T-cell (primary cell): Measurements from ENCODE around the gene KDM1B. TPM values are rescaled to one million over a fixed set of nuclear protein-coding genes. Genes with fewer than 3 reads are reported as not detected.

ENCODE experiments used
- ATAC-seq, 4 experiments: fragments of 200-7000 bp in 3 of 4; fragments of 150-1000 bp in 1 of 4; cut with Tn5 transposase; replicated peaks in 1 of 4; 1 replicate in 3 of 4; 2 replicates in 1 of 4; pipeline ENCODE4 v1.10.0; 2021; ENCODE audit warnings: moderate library complexity in 3 of 4, mild to moderate bottlenecking in 2 of 4, moderate number of reproducible peaks in 1 of 4
- CTCF ChIA-PET, 2 donors: fragments of 300-600 bp; sonication (Branson Sonifier 250); formaldehyde crosslinking; loops; one replicate each; lab custom pipeline; 2022; ENCODE audit warnings: antibody characterized with exemption in 2 of 2; lab: Charles Lee
- POLR2A ChIA-PET, 2 donors: fragments of 300-600 bp; sonication (Branson Sonifier 250); formaldehyde crosslinking; loops; one replicate each; lab custom pipeline; 2022; ENCODE audit warnings: antibody characterized with exemption in 2 of 2; lab: Charles Lee
- DNase-seq, 35 experiments: peaks; one replicate each; pipeline versions ENCODE4 v3.0.0 to v3.0.0-alpha.2; 2013 to 2023
- H3K27ac ChIP-seq: one replicate; pipeline ENCODE4 v1.5.1; 2013; ENCODE audit warnings: low read length
- H3K27me3 ChIP-seq, 2 experiments: replicated peaks in 1 of 2; 1 replicate in 1 of 2; 2 replicates in 1 of 2; pipeline versions ENCODE4 v1.6.1 to v1.7.0; 2013; ENCODE audit warnings: low read length in 1 of 2, mixed read lengths in 1 of 2; ENCODE audit not compliant: control insufficient read depth in 2 of 2, insufficient read depth in 2 of 2; ENCODE audit errors: extremely low read depth in 1 of 2
- H3K36me3 ChIP-seq, 2 donors: 1 replicate in 1 of 2; 2 replicates in 1 of 2; pipeline versions ENCODE4 v1.6.1 to v1.7.0; 2013; ENCODE audit warnings: low read length in 1 of 2; ENCODE audit not compliant: control insufficient read depth in 2 of 2, insufficient read depth in 1 of 2; ENCODE audit errors: extremely low read depth in 1 of 2
- H3K4me1 ChIP-seq, 2 experiments: 1 replicate in 1 of 2; 2 replicates in 1 of 2; pipeline versions ENCODE4 v1.6.1 to v1.7.0; 2013; ENCODE audit warnings: low read length in 2 of 2, mixed read lengths in 1 of 2; ENCODE audit not compliant: insufficient read depth in 2 of 2, control insufficient read depth in 1 of 2; ENCODE audit errors: extremely low read depth in 1 of 2
- H3K4me3 ChIP-seq, 2 donors: 1 replicate in 1 of 2; 2 replicates in 1 of 2; pipeline versions ENCODE4 v1.5.1 to v1.7.0; 2013; ENCODE audit warnings: mild to moderate bottlenecking in 2 of 2, low read length in 1 of 2, moderate library complexity in 1 of 2; ENCODE audit not compliant: control insufficient read depth in 1 of 2; ENCODE audit errors: extremely low read depth in 1 of 2
- H3K9me3 ChIP-seq: 2 replicates; pipeline ENCODE4 v1.7.0; 2013
- H3K27ac Mint-ChIP-seq, 2 donors: one replicate each; pipeline ENCODE4 v1.8.0; 2020 to 2021; ENCODE audit warnings: mild to moderate bottlenecking in 2 of 2, mixed read lengths in 2 of 2
- H3K27me3 Mint-ChIP-seq, 2 donors: one replicate each; pipeline ENCODE4 v1.8.0; 2021 to 2022; ENCODE audit warnings: mixed read lengths in 2 of 2
- H3K36me3 Mint-ChIP-seq: one replicate; pipeline ENCODE4 v1.8.0; 2021; ENCODE audit warnings: mixed read lengths
- H3K4me1 Mint-ChIP-seq, 3 donors: one replicate each; pipeline ENCODE4 v1.8.0; 2020 to 2022; ENCODE audit warnings: mixed read lengths in 3 of 3, mild to moderate bottlenecking in 1 of 3
- H3K4me3 Mint-ChIP-seq, 3 donors: one replicate each; pipeline ENCODE4 v1.8.0; 2020 to 2022; ENCODE audit warnings: mild to moderate bottlenecking in 3 of 3, mixed read lengths in 3 of 3, moderate library complexity in 3 of 3
- H3K9me3 Mint-ChIP-seq, 3 donors: one replicate each; pipeline ENCODE4 v1.8.0; 2020 to 2022; ENCODE audit warnings: mixed read lengths in 3 of 3
- WGBS: methylation state at CpG from one replicate; pipeline ENCODE4 v1.1.5; 2013; ENCODE audit warnings: missing lambda C conversion rate; ENCODE audit not compliant: insufficient coverage; 5-methylcytosine and 5-hydroxymethylcytosine counted together
- total RNA-seq, 35 experiments: library from RNA in 6 of 35; stranded (reverse) in 6 of 35; fragments of 120-200 nt in 1 of 35; gene quantifications; one replicate each; pipeline versions ENCODE4 v1.2.1 to v1.2.4 and lab custom pipeline; 2013 to 2026

The KDM1B gene
- total RNA-seq, 5 donors from 2014 or later (not counting 1 experiment from before 2014, with no cell fraction given) = 9.0 to 10.7 (median 10.4) TPM

DNA sequence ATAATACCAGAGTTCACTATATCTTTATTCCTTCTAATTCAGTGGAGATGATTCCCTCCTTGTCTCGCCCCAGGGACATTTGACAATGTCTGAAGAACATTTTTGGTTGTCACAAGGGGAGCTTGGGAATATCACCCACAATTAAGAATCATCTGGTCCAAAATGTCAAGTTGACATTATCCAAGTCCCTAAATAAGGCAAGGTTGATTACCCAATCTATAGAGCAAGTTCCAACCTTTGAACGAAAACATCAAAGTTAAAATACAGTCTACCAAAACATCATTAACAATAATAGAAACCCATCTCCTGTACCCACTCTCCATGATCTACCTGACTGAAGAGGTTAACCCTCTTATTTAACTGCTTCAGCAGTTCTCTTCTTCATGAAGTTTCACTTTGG, 93.5 kb downstream of the KDM1B start:
- Mint-ChIP-seq H3K36me3 (peaks cover 70% of the 10 kb centered on the region), H3K27me3 (no peaks in the 10 kb centered on the region), H3K4me1 (peaks cover 12 to 48% (median 46%) of the 10 kb centered on the region in 3 donors), H3K27ac (no peak overlapping the region), H3K9me3 (no peaks in the 10 kb centered on the region), H3K4me3 (no peak overlapping the region)
- ChIA-PET POLR2A (no interaction called here), CTCF (no interaction called here)
- 90% methylated on average over 1 of the region's 2 CpGs for WGBS
- no peak for DNase-seq
- no peaks in the 10 kb centered on the region for H3K27me3 ChIP-seq
- no peak overlapping the region for H3K27ac ChIP-seq
- ATAC-seq = no peak
- H3K4me3 ChIP-seq = no peak overlapping the region
- H3K36me3 ChIP-seq = peaks cover 0 to 33% of the 10 kb centered on the region in 2 donors
- no peaks in the 10 kb centered on the region for H3K9me3 ChIP-seq
- peaks cover 0 to 3% of the 10 kb centered on the region in 2 experiments for H3K4me1 ChIP-seq

DNA sequence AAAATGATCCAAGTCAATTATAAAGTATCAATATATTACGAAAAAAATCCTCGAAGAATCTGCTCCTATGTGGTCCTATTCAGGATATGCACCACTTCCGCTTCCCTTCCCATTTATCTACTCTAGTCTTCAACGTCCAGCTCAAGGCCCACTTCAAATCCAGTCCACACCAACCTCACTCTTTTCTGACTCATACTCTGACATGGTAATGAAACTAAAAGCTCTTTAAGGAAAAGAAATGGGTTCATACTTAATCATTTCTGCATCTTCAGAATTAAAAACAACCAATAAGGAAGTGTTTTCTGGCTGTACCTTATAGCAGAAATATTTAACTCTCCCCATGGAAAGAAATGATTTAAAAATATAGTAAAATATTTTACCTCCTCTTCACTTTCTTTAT, 94.0 kb downstream of the KDM1B start:
- peaks cover 12 to 45% (median 43%) of the 10 kb centered on the region in 3 donors for H3K4me1 Mint-ChIP-seq
- no peaks in the 10 kb centered on the region for H3K9me3 ChIP-seq
- H3K4me1 ChIP-seq = peaks cover 0 to 3% of the 10 kb centered on the region in 2 experiments
- H3K4me3 ChIP-seq = no peak overlapping the region
- WGBS = no CpG with 5 or more reads among the region's 4 CpGs
- no peak for ATAC-seq
- ChIA-PET CTCF (no interaction called here), POLR2A (no interaction called here)
- H3K27me3 Mint-ChIP-seq = no peaks in the 10 kb centered on the region
- no peaks in the 10 kb centered on the region for H3K27me3 ChIP-seq
- H3K27ac ChIP-seq = no peak overlapping the region
- no peak overlapping the region for H3K4me3 Mint-ChIP-seq
- no peak for DNase-seq
- no peaks in the 10 kb centered on the region for H3K9me3 Mint-ChIP-seq
- H3K36me3 Mint-ChIP-seq = peaks cover 69% of the 10 kb centered on the region
- H3K36me3 ChIP-seq = peaks cover 0 to 36% of the 10 kb centered on the region in 2 donors
- no peak overlapping the region for H3K27ac Mint-ChIP-seq

DNA sequence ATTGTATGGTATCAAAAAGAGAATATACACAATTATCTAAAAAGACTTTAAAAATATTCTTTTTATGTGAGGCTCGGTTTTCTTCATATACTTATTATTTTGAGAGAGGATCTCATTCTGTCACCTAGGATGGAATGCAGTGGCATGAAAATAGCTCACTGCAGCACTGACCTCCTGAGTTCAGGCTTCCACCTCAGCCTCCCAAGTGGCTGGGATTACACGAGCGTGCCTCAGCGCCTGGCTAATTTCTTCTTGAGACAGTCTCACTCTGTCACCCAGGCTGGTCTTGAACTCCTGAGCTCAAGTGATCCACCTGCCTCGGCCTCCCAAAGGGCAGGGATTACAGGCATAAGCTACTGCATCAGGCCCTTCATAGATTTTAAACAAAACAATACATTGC, 98.4 kb downstream of the KDM1B start:
- no peaks in the 10 kb centered on the region for H3K4me1 ChIP-seq
- H3K9me3 Mint-ChIP-seq = no peaks in the 10 kb centered on the region
- H3K27me3 ChIP-seq = no peaks in the 10 kb centered on the region
- no peak for DNase-seq
- no peak overlapping the region for H3K4me3 ChIP-seq
- H3K9me3 ChIP-seq = no peaks in the 10 kb centered on the region
- ChIA-PET POLR2A (no interaction called here), CTCF (interaction anchor here in 1 of 2 donors (0.6 kb wide), 1 partner anchor 15 kb away, joined by 4 read pairs; no protein-coding TSS in a partner anchor)
- no peak for ATAC-seq
- H3K36me3 Mint-ChIP-seq = peaks cover 52% of the 10 kb centered on the region
- no peaks in the 10 kb centered on the region for H3K27me3 Mint-ChIP-seq
- peaks cover 12 to 30% (median 19%) of the 10 kb centered on the region in 3 donors for H3K4me1 Mint-ChIP-seq
- no peak overlapping the region for H3K4me3 Mint-ChIP-seq
- peaks cover 0 to 61% of the 10 kb centered on the region in 2 donors for H3K36me3 ChIP-seq
- 88% methylated on average over 4 of the region's 5 CpGs for WGBS
- no peak overlapping the region for H3K27ac ChIP-seq
- H3K27ac Mint-ChIP-seq = no peak overlapping the region

DNA sequence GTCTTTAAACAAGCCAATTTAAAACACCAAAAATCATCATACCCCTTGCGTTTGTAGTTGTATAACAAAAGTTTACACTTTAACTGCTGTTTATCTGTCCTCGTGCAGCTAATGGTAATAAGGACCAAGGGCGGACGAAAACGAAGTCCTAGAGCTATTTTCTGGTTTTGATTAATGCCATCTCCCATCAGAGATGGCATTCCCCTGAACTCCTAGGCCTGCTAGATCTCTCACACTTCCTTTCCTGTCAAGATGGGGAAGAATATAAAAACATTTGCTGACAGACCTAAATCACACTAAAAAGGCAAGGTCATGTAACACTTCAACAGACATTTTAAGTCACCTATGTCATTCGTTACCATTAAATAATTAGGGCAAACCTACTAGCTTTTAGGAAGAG, 99.6 kb downstream of the KDM1B start:
- POLR2A ChIA-PET = no interaction called here

DNA sequence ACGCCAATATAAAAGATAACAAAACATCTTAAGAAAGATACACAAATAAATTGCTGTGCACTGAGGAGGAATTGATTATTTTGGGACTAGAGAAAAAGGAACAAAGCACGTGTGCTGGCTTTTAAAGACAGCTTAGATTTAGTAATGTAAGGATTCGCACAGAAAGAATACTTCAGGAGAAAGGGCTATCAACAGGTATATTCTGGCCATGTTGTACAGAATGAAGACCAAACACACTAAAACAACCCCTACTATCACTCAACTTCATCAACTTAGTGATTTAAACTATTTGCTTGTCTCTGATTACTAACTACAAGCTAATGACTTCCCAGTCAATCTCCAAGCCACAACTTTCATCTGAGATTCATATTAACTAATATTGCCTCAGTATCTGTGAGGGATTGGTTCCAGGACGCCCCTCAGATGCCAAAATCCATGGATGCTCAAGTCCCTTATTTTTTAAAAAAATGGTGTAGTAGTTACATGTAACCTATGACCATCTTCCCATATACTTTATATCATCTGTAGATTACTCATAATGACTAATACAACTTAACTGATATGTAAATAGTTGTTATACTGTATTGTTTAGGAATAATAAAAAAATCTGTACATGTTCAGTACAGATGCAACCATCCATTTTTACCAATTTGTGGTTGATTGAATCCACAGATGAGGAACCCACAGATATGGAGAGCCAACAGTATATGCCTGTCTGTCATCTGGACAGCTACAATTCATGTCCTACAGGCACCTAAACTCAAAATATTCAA, 104.6 kb downstream of the KDM1B start:
- Mint-ChIP-seq H3K27me3 (no peaks in the 10 kb centered on the region), H3K4me1 (peaks cover 48 to 58% (median 54%) of the 10 kb centered on the region in 3 donors), H3K36me3 (peaks cover 30% of the 10 kb centered on the region), H3K9me3 (no peaks in the 10 kb centered on the region), H3K27ac (peak overlapping the region; percentile 74 to 82), H3K4me3 (no peak overlapping the region)
- POLR2A ChIA-PET = no interaction called here
- peaks cover 0 to 30% of the 10 kb centered on the region in 2 donors for H3K36me3 ChIP-seq
- CTCF ChIA-PET = interaction anchor here (0.6 to 0.7 kb wide), 2 partner anchors 246 to 759 kb away, joined by 6 to 10 read pairs; no protein-coding TSS in a partner anchor
- no peaks in the 10 kb centered on the region for H3K9me3 ChIP-seq
- DNase-seq (no peak), ATAC-seq (no peak)
- H3K27ac ChIP-seq = no peak overlapping the region
- H3K27me3 ChIP-seq = no peaks in the 10 kb centered on the region
- no peak overlapping the region for H3K4me3 ChIP-seq
- WGBS = no CpG with 5 or more reads among the region's 4 CpGs
- H3K4me1 ChIP-seq = peaks cover 16 to 25% of the 10 kb centered on the region in 2 experiments

More for the DNA sequence above, 99.6 kb downstream of the KDM1B start:
- ATAC-seq (no peak), DNase-seq (no peak)
- CTCF ChIA-PET = no interaction called here
- Histone ChIP-seq H3K4me1 (no peaks in the 10 kb centered on the region), H3K4me3 (no peak overlapping the region), H3K27me3 (no peaks in the 10 kb centered on the region), H3K9me3 (no peaks in the 10 kb centered on the region), H3K27ac (no peak overlapping the region), H3K36me3 (peaks cover 0 to 52% of the 10 kb centered on the region in 2 donors)
- WGBS = no CpG with 5 or more reads among the region's 6 CpGs
- no peaks in the 10 kb centered on the region for H3K9me3 Mint-ChIP-seq
- H3K27ac Mint-ChIP-seq = no peak overlapping the region
- no peak overlapping the region for H3K4me3 Mint-ChIP-seq
- peaks cover 6 to 32% (median 26%) of the 10 kb centered on the region in 3 donors for H3K4me1 Mint-ChIP-seq
- peaks cover 41% of the 10 kb centered on the region for H3K36me3 Mint-ChIP-seq
- no peaks in the 10 kb centered on the region for H3K27me3 Mint-ChIP-seq

DNA sequence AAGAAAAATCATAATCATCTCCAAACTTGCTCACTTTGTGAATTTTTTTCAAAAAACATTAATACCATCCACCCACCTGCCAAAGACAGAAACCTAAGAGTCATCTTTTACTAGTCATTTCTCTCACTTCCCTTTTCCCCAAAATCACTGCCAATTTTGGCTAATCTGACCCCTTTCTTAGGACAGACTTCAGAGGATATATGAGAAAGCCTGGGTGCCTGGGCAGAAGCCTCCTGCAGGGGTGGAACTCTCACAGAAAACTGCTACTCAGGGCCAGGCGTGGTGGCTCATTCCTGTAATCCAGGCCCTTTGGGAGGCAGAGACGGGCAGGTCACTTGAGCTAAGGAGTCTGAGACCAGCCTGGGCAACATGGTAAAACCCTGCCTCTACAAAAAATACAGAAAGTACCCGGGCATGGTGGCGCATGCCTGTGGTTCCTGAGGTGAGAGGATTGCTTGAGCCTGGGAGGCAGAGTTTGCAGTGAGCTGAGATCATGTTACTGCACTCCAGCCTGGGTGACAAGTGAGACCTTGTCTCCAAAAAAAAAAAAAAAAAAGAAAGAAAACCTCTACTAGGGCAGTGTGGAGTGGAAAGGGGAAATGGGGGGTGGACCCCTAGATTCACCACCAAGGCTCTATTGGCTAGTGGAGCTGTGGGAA, 105.4 kb downstream of the KDM1B start:
- peak overlapping the region; percentile 74 to 82 for H3K27ac Mint-ChIP-seq
- Histone ChIP-seq H3K4me3 (no peak overlapping the region), H3K27me3 (no peaks in the 10 kb centered on the region), H3K9me3 (no peaks in the 10 kb centered on the region), H3K36me3 (peaks cover 0 to 23% of the 10 kb centered on the region in 2 donors), H3K27ac (no peak overlapping the region), H3K4me1 (peaks cover 20 to 32% of the 10 kb centered on the region in 2 experiments)
- peak overlapping the region in 2 of 3 donors; percentile 34 to 42 for H3K4me3 Mint-ChIP-seq
- ChIA-PET POLR2A (no interaction called here), CTCF (no interaction called here)
- ATAC-seq (no peak), DNase-seq (peak in 5 of 35 experiments; percentile 3 to 36 (median 16))
- H3K27me3 Mint-ChIP-seq = no peaks in the 10 kb centered on the region
- H3K9me3 Mint-ChIP-seq = no peaks in the 10 kb centered on the region
- H3K4me1 Mint-ChIP-seq = peaks cover 55 to 62% (median 61%) of the 10 kb centered on the region in 3 donors
- H3K36me3 Mint-ChIP-seq = peaks cover 23% of the 10 kb centered on the region
- WGBS = 67% methylated on average over 1 of the region's 4 CpGs
